HG03025 (cell line): Measurements from ENCODE around the gene PDHX.
"Not testable (repeated sequence)": the region's sequence is repeated elsewhere in the genome, so short reads cannot be mapped to it uniquely, and the experiment has no call there.

Experiments
- ATAC-seq: cut with Tn5 transposase; IDR thresholded peaks from one replicate; pipeline ENCODE4 v1.9.1; 2021; ENCODE audit warnings: mild to moderate bottlenecking, moderate library complexity; ENCODE audit not compliant: unreplicated experiment, low FRiP score

PDHX gene

DNA sequence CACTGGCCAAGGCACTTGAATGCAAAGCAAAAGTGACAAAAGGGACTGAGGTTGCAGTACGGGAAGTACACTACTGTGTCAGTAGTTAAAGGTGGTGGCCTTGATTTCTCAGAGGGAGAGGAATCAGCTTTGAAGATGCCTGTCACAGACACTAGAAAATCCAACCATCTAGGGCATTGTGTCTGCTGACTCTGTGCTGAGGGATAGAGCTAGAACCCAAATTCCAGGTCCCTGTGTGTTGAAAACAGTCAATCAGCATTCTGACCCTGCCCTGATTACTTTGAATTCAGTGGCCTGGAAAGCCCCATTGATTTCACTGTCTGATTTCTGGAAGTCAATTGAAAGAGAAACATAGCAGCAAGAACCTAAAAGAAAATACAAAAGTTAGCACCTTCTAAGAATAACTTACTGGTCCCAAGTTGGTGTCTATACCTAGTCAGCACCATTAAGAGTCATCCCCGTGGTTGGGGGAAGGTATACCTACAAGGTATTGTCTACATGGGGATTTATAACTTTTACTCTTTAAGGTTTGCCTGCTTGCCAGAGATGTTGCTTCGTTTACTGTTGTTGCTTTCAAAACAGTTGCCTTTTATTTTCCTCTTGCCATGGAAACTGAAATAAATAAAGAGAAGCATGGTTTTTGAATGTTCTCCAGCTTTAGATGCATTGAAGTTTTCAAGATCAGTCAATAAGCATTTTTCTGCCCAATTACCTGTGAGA lies 97.3 kb downstream of the PDHX start:
- ATAC-seq, result no peak

DNA sequence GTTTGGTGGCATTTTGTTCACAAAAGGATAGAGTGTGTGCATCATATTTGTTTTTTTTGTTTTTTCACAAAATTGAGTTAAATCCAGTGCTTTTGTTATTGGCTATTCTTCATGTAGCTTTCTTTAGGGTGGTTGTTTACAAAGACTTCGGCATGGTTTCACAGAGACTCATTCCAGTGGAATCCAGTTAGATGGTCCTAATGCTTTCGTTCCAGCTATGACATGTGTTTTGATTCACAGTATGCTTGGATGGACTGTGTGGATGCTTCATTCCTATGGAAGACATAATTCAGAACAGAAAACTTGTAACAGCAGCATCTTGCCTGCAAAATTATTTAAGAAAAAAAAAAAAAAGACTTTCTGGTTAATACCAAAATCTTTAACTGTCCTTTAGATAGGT lies 97.9 kb downstream of the PDHX start:
- no peak for ATAC-seq

DNA sequence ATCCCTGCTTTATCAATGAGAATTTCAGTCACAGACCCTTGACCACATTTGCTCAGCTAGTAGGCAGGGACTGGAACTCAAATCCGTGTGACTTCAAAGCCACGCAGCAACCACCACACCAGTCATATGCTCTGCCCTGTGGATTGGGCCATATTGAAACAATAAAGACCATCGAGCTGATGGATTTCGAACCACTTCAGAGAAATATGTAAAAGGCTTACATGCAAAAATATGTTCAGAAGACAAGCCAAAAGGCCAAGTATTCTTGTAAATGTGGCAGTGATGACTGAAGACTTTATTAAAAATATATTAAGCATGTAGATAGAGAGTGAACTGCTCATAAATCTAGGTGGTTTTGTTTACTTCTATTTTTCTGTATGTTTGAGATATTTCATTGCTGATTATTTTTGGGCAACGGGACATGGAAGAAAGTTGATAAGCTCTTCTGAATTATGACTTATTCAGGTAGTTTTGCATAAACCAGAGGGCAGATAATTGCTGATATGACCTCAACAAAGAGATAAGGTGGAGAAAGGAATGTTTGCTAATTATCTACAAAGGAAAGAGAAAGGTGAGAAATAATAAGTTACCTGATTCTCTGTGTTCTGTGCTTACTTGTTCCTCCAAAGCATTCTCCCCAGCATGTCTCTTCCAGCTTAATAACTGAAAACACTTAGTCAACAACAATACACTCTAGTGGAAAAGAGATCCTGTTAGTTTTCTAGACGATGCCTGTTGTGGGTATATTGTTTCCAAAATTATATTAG lies 99.4 kb downstream of the PDHX start:
- no peak for ATAC-seq

DNA sequence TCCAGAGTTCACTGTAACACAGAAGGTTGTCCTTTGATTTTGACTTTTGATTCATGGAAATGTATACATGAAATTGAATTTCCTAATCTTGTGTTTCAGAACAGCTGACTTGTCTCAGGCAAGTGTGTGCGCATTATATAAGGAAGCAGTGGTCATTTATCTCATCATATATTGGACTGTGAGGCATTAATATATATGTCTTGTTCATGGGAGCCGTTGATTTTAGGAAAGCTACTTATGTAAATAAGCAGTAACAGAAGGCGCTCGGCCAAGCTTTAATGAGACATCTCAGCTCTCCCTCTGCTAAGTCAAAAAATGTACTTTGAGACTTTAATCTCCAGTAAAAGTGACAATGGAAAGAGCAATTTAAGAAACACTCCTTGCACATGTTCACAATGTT lies 100.5 kb downstream of the PDHX start:
- ATAC-seq, result no peak

DNA sequence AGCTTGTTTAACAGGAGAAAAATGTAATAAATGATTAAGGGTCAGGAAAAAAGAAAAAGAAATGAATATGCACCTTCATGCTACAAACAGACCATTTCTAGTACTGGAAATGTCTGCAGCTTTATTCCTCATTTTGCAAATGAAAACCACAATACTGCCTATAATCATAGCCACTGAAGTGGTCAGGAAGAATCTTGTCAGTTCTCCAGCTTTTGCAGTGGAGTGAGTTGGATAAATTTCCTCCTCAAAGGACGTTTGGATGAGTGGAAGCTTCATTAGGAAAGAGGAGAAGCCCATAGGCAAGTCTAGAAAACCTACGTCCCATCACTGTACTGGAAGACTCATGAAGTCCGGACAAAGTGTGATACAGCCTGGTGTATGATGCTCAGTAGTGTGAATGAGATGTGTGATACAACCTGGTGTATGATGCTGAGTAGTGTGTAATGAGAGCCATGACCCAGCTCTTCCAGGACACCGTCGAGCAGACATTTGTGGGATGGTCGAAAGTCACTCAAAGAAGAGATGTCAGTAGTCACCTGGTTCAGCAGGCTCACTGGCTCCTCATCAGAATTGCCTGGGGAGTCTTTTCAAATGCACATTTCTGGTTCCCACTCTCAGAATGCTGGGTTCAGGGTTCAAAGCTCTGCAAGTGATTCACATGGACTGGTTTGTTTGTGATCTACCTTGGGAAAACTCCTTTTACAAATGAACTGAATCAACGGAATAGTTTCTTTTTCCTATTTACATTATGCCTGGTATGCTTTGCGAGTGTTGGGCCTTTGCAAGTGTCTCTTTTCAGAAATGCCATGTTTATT lies 101.3 kb downstream of the PDHX start:
- ATAC-seq, result no peak

DNA sequence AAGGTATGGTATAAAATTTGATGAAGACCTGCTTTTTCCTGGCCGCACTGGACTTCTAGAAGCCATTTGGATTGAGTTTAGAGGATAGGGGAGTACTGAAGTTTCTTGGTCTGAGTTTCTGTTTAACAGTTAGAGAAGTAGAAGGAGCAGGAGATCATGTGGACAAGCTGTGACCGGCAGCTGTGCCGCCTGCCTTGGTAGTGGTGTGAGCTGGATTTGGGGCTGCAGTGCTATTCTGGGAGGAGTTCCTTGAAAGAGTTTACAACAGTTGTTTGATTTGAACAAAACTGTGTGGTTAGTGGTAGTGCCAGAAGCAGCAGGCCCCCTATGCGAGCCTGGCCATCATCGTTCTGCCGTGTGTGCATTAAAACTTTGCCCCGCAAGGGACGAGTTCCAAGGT lies 105.2 kb downstream of the PDHX start:
- ATAC-seq, result no peak

DNA sequence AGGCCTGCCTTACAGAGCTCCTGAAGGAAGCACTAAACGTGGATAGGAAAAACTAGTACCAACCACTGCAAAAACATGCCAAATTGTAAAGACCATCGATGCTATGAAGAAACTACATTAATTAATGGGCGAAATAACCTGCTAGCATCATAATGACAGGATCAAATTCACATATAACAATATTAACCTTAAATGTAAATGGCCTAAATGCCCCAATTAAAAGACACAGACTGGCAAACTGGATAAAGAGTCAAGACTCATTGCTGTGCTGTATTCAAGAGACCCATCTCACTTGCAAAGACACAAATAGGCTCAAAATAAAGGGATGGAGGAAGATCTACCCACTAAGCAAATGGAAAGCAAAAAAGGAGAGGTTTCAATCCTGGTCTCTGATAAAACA lies 107.5 kb downstream of the PDHX start:
- not testable (repeated sequence) for ATAC-seq

DNA sequence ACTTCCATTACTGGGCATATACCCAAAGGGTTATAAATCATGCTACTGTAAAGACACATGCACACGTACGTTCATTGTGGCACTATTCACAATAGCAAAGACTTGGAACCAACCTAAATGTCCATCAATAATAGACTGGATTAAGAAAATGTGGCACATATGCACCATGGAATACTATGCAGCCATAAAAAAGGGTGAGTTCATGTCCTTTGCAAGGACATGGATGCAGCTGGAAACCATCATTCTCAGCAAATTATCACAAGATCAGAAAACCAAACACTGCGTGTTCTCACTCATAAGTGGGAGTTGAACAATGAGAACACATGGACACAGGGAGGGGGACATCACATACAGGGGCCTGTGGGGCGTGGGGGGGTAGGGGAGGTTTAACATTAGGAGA lies 111.6 kb downstream of the PDHX start:
- not testable (repeated sequence) for ATAC-seq

DNA sequence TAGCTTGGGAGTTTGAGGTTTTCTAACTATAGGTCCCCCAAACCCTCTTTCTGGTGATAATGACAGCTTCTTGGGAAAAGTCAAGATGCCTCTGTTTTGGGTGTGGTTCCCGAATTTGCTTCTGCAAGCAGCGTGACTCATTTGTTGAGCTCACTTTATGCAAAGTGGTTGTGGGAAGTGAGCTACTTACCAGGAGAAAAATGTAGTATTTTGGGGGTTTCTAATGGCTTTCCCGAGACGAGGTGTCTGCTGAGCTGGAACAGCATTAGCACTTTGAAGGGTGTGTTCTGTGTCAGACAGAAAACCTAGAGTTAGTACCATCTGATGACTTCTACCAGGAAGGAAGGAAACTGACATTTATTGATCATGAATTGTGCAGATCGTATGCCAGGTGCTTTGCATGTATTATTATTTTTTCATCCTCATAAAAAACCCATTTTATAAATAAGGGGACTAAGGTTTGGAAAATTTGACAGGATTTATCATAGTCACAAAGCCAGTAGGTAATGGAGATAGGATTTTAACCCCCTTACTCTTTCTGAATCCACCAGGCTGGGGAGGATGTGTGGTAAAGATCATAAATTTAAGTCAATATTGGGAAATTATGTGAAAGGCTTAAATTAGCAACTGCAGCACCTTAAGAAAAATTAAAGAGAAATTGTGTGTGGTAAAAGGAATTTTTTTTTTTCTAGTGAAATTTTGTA lies 113.7 kb downstream of the PDHX start:
- no peak for ATAC-seq

DNA sequence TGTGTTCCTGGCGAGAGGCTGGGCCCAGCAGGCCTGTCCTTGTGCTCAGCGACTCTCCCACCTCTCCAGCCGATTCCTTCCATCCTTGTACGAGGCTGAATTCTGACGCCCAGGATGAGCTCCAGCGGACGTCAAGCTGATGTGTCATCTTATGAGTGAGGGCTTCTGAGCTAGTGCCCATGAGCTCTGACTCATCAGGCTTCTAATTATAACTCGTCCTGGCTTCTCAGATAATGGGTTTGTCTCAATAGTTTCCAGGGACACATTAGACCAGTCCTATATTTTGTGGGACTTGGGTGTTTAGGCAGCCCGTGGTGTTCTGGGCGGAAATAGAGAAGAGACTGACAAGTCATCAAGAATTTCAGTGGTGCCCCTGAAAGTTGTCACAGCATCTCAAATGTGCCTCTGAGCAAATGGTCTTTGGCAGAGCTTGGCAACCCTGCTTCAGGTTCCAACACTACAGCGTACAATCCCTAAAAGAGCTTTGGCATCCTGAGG lies 114.3 kb downstream of the PDHX start:
- ATAC-seq, result no peak

DNA sequence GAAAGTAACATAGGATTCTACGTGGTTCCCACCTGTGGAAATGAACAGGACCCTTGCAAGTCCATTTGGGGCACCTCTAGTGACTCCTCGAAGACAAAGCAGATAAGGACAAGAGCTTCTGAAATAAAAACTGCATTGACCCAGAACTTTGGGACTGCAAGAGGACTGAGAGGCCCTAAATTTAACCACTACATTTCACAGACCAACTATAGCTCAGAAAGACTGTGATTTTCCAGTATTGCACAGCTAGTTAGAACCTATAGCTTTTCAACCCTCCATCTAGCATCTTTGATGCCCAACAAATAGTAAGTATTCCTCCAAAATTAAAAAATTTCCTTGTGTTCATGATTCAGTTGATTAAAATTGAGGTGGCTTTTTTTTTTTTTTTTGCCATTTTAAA lies 114.9 kb downstream of the PDHX start:
- no peak for ATAC-seq

DNA sequence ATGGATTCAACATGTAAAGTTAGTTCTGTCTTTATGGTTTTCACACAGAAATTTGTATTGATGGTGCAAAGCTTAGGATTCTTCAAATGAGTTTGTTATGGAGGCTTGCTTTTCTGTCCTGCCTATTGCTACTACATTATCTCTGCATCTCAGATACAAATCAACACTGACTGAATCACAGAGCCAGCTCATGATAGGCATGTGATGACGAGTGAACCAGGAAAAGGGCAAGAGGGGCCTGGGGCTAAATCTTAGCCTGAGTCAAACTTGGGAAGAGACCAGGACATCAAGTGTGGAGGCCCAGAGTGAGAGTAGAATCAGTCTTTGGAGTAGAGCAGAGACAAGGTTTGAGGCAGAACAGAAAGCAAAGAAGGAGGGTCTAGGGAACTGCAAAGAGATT lies 115.4 kb downstream of the PDHX start:
- no peak for ATAC-seq

DNA sequence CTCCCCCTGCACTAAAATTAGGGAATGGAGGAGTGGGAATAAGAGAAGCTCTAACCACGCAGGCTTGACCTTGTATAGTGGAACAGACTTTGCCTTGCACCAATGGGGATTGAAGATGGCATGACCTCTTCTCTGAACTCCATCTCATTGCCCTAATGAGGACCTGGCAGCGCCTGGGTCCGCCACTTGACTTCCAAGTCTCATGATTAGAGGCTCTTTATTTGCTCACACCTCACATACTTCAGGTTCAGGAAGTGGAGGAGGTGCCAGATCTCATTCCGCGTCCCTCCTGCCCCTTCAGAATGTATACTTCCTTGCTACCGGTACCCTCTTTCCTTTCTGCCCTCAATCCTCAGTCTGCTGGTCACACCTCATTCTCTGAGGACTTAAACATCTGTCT lies 116.6 kb downstream of the PDHX start:
- no peak for ATAC-seq

DNA sequence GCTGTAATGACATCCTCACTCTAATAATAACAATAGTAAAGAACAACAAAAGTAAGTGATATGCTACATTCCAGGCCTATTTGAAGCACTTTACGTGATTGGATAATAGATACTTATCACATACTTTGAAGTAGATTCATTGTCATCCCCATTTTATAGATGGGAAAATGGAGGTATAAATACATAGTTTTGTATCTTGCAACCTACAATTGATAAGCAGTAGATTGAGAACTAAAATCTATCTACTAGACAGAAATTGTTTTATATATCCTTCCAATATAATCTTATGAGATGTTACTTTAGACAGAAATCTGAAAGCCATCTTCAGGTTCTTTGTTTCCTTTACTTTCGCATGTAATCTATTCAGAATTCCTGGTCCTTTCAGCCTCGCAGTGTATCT lies 118.0 kb downstream of the PDHX start:
- no peak for ATAC-seq

DNA sequence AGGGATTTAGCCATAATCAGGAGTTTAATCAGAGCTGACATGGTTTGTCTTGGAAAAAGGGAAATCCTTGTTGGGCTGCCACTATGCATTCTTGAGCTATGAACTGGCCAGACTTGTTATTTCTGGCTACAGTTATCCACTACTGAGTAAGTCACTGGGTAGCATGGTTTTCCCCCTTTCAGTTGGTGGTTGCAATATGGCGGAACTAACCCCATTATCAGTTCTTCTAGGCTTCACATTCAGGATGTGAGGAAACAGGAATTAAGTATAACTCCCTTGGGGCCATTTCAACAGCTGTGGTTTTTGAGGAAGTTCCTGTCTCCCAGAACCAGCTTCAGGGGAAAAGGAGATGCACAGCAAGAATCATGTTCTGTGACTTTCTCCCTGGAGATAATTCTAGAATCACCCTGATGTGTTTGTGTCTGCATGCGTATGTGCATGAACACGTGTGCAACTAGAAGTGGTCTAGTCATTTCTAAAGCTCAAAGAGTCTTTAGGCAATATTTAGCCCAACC lies 119.5 kb downstream of the PDHX start:
- no peak for ATAC-seq

DNA sequence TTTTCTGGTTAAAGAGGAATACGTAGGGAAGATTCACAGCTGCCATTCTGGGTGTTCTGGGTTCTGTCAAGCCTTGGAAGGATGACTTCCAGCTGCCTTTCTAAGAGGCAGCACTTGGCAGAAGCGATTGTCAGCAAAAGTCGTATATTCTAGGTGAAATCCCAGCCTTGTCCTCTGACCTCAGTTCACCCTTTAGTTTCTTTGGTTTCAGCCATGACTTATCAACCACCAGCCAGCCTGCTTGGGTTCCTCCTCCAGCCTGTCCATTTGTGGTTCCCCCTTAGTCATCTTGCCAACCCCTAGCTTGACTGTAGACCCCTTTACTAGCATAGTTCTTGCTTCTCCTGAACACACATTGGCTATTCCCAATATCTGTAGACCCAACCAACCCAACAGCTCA lies 120.2 kb downstream of the PDHX start:
- no peak for ATAC-seq

DNA sequence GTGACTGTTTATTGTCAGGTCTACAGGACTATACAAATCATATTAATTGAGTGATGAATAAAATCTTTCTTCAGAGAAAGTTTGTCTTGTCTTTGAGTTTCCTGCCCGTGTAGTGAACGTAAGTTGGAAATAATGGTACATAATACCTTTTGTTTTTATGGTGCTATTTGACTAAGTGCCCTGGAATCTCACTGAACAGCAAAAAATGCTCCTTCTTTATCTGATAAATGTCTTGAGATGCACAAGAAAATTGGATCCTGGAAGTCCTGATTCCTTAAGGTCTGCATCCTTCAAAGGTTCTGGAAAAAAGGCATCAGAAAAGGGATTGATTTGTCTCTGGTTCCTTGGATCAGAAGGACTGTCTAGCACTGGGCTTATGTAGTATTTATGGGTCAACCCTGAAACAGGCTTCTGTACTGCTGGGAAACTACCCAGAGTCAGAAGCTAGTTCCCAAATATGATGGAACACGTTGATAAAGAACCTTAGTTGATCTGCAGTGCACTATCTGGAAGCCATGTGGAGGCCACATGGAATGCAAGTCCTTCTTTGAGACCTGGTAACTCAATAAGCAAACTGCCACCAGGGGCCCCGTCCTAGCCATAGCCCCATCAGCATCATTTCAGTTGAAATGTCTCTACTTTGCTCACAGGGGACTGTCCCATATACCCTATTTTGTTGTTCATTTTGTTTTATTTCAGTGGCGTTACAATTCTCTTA lies 122.0 kb downstream of the PDHX start:
- ATAC-seq, result no peak

DNA sequence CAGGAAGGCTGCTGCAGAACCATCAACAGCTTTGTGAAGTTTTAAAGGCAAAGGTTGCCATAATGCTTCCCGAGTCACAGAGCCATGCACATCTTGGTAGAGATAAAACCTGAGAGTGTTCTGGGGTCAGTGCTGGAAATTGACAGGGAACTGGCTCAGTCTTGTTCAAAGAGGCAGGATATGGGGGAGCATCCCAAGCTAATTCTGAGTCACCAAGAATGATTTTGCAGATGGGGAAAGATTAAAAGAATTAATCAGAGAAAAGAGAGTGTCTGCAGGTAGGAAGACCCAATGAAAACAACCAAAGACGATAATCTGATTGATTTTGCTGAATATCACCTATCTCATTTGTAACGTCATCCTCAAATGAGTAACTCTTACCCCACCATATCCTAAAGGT lies 122.7 kb downstream of the PDHX start:
- no peak for ATAC-seq

DNA sequence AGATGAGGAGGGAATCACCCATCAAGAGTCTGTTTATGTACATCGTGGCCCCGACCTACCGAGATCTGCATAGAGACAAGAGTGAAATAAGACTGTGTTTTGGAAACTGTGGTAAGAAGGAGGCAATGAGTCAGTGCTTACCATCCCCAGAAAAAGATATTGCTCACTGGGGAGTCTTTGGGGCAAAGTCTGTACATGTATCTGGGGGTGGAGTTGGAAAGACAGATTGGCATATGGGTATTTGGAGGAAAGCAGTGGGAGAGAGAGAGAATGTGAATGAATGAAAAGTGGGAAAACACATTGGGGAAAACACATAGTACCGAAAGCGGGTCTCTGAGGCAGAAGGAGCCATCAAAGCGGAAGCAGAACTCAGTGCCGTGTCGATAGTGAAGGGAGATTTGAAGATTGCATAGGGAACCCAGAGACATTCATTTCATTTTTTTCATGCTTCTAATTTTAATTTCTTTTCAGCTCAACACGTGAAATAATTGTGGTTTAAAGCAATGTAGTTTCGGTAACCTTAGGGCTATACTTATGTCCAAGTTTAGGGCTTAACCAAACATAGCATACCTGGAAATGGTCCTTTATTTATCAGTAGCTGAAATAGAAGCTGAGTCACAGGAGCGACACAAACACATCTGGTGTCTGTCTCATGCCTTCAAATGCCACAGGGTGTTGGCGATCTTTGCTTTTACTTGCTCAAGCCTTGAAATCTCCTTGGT lies 124.0 kb downstream of the PDHX start:
- peak; percentile 61 for ATAC-seq
